Measurements from ENCODE around the gene SLC6A9.

SLC6A9 gene

DNA sequence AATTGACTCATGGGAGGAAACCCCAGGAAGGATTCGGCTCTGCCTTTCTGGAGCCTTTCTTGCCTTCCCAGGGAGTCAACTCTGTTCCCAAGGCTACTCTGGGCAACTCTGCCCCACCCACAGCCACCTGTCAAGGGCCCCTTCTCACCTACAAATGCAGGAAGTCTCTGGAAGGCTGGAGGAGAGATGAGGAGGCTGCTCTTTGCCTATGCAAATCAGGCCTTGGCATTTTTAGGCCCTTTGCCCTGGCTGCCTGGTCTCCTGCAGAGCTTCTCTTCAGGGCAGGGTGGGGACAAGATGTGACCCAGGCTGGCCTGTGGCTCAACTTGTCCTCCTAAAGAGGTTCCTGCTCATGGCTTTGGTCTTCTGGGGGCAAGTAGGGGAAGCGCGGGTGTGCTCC is 5.4 kb downstream of the SLC6A9 start:
- no peak for DNase-seq

DNA sequence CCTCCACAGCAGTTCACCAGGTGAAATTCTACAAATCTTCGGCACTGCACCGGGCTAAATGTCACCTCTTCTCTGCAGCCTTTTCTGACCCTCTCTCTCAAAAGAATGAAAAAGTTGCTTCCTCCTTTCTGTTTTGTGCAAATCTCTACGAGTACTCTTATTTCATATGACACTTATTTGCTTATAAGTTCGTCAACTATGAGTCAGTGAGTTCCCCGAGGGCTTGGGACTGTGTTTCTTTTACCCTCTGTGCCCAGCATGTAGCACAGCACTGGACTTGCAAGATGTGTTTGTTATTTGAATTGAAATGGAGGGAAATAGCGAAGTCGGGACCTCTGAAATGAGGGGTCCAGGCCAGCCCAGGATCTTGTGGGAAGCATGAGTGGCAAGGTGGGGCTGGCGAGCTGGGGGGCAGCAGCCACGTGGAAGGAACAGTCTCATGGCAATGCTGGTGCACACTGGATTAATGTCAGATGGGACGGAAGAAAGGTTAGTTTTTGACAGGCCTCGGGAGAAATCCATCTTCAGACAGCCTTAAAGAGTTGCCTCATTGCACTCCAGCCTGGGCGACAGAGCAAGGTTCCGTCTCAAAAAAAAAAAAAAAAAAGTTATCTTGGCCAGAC is 6.2 kb downstream of the SLC6A9 start:
- DNase-seq: no peak

DNA sequence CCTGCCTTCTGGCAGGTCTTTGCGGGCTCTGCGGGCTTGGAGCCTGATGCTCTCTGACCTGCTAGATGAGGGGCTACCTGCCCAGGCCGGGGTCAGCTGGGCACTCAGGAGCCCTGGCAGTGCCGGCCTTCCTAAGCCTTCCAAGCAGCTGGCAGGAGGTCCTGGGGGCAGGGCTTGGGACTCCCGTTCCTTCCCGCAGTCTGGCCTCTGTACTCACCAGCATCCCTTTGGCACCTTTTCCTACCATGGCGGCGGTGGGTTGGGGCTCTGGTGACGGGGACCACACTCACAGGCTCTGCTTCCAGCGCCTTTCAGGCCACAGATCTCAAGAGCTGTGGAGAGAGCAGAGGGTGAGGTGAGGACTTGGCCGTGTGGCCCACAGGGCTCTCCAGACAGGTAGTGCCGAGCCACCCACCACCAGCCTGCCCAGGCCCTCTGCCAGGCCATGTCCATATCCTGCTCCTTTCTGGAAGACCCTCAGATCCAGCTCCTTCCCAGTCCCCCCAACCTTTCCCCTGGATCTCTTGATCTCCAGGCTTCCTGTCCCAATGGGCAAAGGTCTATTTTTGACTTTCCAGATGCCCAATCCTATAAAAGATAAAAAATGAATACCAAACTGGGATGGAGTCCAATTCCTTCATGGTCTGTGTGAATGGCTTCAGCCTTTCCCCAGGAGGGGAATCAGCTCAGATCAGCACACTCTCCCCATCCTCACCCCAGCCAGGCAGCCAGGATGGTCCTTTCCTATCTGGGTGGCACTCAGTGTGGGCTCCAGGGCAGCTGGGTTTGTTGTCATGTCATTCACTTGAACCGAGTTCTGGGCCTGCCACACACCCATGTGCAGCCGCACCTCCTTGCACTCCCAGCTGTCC is 7.0 kb downstream of the SLC6A9 start:
- no peak for DNase-seq

DNA sequence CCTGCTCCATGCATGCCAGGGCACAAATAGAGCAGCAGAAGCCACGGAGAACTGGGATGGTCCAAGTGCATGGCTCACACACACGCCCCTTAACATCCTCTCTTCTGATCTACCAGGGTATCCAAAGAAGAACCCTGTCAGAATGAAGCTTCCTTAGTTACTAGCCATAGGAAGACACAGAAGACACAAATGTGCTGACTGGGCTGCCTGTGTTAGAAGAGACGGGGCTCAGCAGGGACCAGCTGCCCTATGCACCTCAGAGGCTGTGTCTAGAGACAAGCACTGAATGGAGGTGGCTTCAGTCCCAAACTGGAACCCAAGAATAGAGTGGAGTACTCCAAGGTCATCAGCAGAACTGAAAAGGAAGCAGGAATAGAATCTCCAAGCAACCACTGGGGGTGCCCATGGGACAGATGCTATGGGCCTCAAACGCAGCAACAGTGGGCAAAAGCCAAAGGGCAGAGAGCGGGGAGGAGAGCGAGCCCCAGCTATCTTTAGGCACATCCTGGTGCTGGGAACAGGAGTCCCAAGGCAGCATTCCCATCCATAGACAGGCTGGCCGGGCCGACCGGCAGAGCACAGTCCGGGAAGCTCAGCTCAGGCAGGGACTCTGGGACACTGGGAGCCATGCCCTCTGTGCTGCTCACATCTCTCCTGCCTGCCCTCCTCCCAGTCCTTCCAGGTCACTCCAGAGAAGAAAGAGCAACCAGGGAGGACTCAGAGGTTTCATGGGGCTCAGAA is 9.5 kb downstream of the SLC6A9 start:
- DNase-seq: no peak

DNA sequence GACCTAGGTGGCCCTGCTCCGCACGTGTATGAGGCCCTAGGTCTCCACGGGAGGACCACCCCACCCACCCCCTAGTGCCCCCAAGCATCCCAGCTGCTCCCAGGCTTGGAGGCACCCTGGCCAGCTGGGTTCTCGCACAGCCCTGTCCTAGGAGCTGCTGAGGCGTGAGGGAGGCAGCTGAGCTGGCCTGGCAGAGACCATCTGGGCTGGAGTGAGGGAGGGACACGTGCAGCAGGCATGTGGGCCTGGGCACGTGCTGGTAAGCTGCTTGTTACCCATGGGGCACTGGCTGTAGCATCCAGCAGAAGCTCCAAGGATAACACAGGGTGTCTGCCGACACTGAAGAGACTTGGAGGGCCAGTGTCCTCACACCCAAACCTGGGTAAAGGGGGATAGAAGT is 10.1 kb downstream of the SLC6A9 start:
- no peak for DNase-seq

DNA sequence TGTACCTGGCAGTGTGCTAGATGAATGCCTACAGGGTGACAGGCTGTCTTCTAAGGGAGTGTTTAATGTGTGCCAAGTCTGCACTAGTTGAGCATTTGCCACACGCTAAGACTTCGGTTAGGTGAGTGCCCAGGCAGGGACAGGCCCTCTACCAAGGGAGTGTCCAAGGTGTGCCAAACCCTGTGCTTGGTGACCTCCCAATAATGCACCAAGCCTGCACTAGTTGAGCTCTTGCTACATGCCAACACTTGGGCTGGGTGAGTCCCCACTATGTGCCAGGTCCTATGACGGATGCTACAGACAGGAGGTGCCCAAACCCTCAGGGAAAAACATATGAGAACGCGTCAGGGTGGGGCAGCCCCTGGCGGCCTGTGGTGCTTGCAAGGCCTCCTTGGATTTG is 10.8 kb downstream of the SLC6A9 start:
- no peak for DNase-seq

DNA sequence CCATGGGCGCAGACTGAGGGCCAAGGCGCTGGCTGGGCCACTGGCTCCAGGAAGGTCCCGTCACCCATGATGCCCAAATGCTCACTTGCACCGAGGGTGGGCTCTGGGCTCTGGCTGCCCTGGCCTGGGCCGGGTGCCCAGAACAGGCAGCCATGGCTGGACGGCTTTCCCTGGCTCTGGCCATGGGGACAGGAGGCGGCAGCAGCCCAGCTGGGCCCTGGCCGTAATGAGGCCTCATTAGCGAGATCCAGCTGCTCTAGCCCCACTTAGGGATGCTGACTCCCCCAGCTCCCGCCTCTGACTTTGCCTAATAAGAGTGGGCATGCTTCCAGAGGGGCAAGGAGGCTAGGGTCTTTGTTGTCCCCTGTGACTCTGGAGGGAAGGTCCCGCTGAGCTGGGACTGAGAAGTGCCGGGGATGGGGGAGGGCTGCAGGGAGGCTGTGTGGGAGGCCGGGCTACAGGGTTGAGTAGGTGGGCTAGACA is 11.8 kb downstream of the SLC6A9 start:
- no peak for DNase-seq

DNA sequence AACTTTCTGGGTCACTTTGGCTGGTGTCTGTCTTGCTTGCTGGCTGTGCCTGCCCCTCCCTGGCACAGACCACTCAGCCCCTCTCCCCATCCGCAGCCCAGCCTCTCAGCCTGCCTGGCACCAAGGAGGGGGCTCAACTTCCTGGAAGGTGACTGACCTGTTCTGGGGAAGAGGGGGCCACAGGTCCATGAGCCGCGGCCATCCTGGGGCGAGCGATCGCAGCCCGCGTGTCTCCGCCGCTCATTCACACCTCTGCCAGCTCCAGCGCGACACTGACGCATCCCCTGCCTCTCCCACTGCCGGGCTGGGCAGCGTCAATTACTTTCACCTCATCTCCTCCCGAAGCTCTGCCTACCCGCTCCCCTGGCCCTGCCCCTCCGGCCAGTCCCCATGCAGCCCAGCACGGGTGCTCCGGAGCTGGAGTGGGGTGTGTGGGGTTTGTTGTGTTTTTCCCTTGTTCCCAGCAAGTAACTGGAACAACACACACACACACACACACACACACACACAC is 14.3 kb downstream of the SLC6A9 start:
- no peak for DNase-seq

DNA sequence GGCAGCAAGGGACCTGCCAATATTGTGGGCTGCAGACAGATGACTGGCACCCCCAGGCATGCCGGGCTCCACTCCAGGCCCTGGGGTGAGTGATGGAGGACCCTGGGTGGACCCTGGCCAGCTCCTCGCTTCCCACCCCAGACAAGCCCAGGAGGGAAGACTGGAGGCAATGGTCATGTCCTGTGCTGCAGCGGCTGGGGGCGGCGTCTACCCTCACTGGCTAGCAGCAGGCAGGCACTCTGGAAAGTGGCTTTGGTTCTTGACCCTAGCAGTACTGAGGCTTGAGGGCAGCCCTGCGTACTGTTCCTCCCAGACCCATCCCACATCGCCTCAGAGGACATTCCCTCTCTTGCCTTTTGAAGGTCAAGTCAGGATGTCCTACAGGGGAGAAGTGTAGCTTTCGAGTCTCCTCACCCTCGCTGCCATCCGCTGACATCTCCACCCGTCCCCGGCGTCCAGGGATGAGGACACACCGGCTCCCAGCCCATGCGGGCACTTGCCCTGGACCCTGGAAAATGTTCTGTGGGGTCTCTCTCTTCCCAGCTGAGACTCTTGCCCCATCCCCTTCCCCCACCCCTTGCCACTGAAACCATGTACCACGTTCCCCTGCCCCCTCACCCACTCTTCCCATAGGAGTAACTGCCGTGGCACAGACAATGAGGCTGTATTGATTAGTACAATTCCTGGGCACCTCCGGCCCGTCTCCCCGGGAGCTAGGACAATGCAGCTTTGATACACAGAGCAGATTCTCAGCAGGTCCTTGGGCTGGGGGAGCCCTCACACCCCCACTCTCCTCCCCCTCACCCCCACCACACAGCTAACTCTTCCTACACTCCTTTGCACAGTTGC is 15.0 kb downstream of the SLC6A9 start:
- no peak for DNase-seq

DNA sequence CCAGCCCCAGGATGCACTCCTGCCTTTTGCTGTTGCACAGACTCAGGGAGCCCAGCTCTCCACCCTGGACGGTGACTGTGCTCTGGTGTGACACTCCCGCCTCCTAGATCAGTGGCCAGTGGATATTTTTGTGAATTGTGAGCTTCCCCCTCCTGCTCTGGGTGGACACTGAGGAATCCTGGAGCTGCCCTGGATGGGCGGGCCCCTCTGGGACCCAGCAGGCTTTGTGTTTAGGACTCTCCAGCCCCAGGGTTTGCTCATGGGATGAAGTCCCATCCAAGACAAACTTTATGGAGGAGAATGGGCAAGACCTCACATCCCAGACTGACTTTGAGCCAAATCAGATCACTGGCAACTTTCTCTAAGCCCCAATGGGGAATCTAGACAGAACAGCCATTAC is 16.1 kb downstream of the SLC6A9 start:
- no peak for DNase-seq

DNA sequence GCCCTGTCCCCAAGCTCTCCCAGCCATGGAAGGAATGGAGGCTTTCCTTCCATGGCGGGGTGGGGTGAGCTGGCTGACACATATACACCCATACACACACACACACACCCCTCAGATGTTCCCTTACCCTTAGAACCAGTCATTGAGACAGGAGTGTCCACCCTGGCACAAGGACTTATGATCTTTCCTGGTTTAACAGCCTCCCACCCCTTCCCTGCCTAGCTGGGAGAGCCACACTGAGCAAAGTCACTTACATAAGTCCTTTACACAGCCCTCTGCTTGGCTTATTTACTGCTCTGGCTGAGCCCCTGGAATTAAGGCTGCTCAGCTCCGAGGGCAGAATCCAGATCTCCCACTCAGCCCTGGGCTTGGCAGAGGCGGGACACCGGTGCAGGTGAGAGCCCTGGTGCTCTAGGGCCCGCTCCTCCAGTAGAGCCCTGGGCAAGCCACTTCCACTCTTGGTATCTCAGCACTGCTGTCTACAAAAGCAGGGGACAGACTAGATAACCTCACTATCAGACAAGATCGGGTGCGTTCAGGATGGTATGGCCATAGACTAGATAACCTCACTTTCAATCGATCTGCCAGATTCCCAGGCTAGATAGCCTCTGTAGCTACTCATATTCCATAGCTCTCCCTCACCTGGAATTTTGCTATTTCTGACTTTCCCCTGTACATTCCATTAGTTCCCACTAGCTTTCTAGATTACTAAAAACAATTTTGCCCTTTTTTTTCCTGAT is 16.7 kb downstream of the SLC6A9 start:
- no peak for DNase-seq

DNA sequence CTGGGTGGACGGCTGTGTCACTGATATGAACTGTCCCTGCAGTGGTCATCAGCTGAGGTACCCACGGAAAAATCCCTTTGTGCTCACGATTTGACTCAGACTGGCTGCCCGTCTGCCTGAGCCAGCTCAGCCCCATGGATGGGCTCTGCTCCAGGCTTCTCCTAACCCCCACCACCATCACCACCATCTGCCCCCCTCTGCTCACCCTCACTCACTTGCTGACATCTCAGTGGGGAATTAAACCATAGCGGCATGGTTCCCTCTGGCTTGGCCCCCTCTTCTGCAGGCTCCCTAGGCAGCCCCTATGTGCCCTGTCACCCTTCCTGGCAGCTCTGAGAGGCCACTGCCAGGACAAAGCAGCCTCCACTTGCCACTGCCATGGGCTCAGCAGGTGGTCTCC is 17.3 kb downstream of the SLC6A9 start:
- DNase-seq: no peak

DNA sequence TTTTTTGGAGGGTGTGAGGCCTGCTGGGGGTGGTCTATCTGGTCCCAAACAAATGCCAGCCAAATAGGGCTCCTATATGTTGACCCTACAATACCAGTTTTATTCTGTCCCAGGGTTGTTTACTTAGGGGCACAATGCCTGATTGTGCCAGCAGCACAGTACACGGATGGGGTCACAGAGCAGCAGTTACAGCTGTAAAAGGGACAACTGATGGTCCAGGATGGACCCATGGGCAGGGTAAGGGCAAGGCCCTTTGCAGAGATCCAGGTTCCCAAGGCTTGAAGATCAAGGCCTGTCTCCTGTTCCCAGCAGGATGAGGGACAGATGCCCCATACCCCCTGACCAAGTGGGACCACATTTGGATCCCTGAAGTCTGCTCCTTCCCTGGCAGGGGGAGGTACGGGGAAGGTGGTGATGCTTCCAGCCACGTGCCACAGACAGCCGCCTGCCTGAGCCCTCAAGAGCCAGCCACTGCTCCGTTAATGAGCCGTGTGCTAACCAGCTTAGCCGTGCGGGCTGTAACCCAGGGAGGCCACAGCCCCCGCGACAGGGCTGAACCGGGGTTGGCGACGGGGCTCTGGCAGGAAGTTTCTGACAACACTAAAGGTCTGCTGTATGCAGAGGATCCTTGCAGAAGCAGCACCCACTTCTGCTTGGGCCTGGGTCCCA is 18.2 kb downstream of the SLC6A9 start:
- DNase-seq: no peak

DNA sequence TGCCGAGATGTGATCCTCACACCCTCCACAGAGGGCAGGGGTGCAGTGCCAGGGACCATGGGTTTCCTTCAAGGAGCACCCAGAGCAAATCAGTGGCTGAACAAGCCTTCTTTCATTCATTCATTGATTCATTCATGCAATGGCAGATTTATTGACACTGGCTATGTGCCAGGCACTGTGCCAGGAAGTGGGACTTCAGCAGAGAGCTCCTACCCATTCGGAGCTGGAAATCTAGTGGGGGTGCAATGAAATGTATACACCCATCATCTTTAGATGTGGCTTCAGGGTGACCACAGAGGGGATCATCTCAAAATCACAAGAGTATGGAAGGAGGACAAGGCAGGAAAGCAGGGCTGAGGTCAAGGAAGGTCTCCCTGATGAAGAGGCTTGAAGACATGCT is 18.9 kb downstream of the SLC6A9 start:
- no peak for DNase-seq

DNA sequence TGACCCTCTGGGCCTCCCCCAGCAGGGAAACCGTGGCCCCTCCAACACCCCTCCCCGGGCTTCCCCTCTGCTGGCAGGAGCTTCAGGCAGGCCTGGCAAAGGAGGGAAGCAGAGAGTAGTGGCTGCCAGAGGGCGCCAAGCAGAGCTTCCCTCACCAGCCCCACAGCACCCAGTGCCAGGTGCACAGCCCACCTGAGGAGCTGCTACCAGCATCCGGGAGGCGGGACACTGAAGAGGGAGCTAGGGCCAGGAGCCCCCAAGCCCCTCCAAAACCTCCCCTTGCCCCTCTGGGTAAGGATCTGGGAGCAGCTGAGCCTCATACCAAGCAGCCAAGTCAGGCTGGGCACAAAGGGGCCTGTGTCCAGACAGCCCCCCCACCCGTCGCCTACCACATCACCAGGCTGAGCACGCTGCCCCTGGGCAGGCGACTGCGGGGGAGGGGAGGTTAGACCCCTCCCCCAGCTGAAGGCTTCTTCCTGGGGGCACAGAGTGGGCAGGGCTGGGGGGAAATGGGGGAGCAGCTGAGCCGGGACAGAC is 20.3 kb downstream of the SLC6A9 start:
- no peak for DNase-seq

DNA sequence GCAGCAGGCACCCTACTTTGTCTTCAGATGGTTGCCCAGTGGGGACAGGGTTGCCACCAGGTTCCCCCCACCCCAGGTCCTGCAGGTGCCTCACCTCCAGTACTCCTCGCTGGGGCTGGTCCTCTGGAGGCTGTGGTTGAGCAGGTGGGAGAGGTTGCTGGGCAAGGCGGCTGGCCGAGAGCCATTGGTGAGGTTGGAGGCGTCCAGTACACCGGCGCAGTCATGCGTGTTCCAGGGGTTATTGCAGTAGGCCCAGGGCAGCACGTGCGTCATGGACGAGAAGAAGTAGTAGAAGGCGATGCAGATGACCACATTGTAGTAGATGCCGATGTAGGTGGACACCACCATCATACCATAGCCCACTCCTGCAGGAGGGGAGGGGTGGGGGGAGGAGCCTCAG is 23.0 kb downstream of the SLC6A9 start:
- DNase-seq: no peak

DNA sequence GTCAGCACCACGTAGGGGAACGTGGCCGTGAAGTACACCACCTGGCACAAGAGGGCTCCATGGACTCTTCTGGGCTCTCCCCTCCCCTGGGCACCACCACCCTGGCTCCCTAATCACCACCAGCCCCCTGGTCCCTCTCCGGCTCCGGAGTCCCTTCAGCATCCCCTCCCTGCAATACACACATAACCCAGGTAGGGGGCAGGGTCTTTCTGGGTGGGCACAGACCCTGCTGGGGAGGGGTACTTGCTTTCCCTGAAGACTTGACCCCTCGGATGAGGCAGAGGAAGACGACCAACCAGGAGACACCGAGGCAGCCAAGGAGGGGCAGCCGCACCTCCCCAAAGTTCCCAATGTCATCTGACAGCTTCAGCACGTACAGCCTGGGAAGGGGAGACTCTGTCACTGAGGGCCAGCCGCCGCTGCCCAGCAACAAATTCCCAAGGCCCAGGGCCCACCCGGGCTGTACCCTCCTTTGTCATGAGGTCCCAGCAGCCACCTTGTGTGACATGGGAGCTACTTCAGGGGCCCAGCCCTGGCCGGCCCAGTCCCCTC is 28.6 kb downstream of the SLC6A9 start:
- no peak for DNase-seq

DNA sequence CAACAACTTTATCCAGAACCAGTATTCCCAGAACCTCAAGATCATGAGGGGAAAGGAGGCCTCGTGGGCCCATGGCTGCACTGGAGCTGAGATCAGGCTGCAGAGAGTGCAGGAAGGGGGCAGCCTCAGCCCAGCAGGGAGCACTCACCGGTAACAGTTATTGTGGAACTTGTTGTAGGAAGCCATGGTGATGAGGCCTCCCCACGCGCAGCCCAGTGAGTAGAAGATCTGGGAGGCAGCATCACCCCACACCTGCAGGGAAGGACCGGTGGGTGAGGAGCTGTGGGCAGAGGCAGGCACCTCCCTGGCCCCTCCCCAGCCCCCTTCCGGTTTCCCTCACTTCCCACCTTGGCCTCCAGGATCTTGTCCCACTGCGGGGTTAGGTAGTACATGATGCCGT is 29.1 kb downstream of the SLC6A9 start:
- DNase-seq: no peak

DNA sequence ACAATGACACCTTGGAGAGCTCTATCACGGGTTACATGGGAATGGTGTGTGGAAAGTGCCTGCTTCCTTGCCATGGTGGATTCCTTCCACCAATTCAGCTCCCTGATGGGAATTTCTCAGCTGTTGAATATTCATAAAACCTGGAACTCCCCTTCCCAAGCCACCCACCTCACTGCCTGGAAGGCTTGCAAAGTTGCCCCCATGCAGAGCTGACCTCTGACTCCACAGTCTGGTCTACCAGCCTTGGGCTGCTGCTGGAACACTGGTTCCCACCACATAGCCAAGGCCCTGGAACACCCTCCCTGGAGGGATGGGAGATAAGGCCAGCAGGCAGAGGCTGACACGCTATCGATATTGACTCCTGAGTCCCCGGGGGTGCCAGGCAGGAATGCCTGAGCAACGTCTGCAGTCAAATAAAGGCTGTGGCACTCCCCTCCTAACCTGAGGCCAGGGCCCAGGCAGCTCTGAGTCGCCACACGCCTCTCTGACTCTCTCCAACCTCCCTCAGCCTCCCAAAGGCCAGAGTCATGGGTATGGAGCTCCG is 31.1 kb downstream of the SLC6A9 start:
- no peak for DNase-seq

DNA sequence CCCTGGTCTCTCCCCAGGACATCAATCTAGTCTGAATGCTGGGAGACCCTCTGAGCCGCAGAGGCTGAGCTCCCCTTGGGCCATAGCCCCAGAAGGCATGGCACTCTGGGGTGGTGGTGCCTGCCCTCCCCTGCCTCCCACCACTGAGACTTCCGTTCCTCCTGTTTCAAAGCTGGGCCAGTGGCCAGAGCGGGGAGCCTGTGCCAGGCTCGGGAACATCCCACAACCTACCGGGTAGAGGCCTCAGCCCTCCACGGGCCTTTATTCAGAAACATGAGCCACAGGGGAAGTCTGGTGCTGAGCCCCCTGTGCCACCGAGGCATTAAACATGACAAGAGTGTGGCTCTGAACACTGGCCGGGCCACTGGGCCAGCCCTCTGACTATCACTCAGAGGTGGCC is 31.8 kb downstream of the SLC6A9 start:
- no peak for DNase-seq

Measured in activated CD8-positive, alpha-beta memory T cell treated with anti-CD3 and anti-CD28 coated beads for 24 hours (primary cell).